ENCODE results near the gene TOGARAM2.

DNA sequence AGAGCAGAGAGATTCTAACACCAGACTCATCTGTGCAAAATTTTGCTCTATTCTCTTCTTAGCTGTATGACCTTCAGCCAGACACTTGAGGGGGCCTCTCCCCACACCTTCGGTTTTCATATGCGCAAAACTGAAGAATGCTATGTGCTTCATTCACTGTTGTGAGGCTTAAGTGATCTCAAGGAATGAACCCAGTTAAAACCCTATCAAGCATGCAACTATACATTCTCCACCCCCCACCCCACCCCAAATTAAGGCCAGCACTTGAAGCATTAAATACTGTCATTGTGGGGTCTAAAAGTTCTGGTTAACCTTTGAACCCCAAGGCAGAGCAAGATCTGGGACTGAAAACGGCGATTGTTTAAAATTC lies 83.2 kb downstream of the TOGARAM2 start:
- TF ChIP-seq EZH2 (IDR thresholded peaks at IDR 0.05) (no peak), POLR2AphosphoS5 (IDR thresholded peaks at IDR 0.05; ENCODE audit: borderline replicate concordance, low read depth, low read length) (no peak), FOXP2 (optimal IDR thresholded peaks at IDR 0.05; ENCODE audit: control extremely low read depth, extremely low read length, insufficient read depth) (no peak)

Measured in SK-N-MC (cell line).